PFSK-1 (cell line): ENCODE results near the gene ATP5F1D.

ENCODE experiments used
- SIN3A ChIP-seq: IDR thresholded peaks from 2 replicates; pipeline ENCODE4 v1.6.1; 2012; ENCODE audit warnings: mild to moderate bottlenecking, low read length, moderate library complexity, borderline replicate concordance; ENCODE audit not compliant: insufficient read depth
- TF ChIP-seq, protein P1 (sequence below), 2 experiments: IDR thresholded peaks; 2 replicates each; pipeline versions ENCODE4 v1.6.1 to v1.8.0; 2011 to 2012; ENCODE audit warnings: low read depth in 2 of 2, low read length in 2 of 2, control low read depth in 1 of 2, inconsistent platforms in 1 of 2, mild to moderate bottlenecking in 1 of 2, moderate library complexity in 1 of 2; ENCODE audit not compliant: insufficient read depth in 1 of 2

DNA sequence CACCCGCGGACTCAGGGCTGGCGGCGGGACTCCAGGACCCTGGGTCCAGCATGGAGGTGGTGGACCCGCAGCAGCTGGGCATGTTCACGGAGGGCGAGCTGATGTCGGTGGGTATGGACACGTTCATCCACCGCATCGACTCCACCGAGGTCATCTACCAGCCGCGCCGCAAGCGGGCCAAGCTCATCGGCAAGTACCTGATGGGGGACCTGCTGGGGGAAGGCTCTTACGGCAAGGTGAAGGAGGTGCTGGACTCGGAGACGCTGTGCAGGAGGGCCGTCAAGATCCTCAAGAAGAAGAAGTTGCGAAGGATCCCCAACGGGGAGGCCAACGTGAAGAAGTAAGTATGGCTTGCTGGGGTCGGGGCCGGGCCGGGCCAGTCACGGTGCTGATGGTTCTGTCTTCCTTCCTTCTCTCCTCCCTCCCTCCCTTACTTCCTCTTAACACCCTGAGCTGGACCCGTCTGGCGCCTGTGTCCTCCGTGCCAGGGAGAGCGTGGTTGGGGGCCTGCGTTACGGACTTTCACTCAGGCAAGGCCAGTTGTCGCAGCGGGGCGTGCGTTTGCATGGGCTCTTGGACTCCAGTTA, 34.6 kb upstream of the ATP5F1D start:
- TF ChIP-seq, protein P1, sequence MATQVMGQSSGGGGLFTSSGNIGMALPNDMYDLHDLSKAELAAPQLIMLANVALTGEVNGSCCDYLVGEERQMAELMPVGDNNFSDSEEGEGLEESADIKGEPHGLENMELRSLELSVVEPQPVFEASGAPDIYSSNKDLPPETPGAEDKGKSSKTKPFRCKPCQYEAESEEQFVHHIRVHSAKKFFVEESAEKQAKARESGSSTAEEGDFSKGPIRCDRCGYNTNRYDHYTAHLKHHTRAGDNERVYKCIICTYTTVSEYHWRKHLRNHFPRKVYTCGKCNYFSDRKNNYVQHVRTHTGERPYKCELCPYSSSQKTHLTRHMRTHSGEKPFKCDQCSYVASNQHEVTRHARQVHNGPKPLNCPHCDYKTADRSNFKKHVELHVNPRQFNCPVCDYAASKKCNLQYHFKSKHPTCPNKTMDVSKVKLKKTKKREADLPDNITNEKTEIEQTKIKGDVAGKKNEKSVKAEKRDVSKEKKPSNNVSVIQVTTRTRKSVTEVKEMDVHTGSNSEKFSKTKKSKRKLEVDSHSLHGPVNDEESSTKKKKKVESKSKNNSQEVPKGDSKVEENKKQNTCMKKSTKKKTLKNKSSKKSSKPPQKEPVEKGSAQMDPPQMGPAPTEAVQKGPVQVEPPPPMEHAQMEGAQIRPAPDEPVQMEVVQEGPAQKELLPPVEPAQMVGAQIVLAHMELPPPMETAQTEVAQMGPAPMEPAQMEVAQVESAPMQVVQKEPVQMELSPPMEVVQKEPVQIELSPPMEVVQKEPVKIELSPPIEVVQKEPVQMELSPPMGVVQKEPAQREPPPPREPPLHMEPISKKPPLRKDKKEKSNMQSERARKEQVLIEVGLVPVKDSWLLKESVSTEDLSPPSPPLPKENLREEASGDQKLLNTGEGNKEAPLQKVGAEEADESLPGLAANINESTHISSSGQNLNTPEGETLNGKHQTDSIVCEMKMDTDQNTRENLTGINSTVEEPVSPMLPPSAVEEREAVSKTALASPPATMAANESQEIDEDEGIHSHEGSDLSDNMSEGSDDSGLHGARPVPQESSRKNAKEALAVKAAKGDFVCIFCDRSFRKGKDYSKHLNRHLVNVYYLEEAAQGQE (IDR thresholded peaks at IDR 0.05; ENCODE audit: insufficient read depth in 1 of 2, low read depth in 2 of 2, low read length in 2 of 2): no peak
- no peak for TF ChIP-seq SIN3A
